H1 (cell line): Measurements from ENCODE around the gene CCL17. TPM values are rescaled to one million over a fixed set of nuclear protein-coding genes. Genes with fewer than 3 reads are reported as not detected.

ENCODE experiments used
- CTCF ChIA-PET: fragments of 300-600 bp; sonication (Branson Sonifier 250); formaldehyde crosslinking; loops from one replicate; lab custom pipeline; 2021; ENCODE audit not compliant: partially characterized antibody; lab: Charles Lee
- POLR2A ChIA-PET: fragments of 300-600 bp; sonication (Branson Sonifier 250); formaldehyde crosslinking; loops from one replicate; lab custom pipeline; 2021; ENCODE audit warnings: inconsistent platforms; ENCODE audit not compliant: partially characterized antibody; lab: Charles Lee
- DNase-seq, 2 experiments: peaks; one replicate each; pipeline versions ENCODE4 v3.0.0 to v3.0.0-alpha.2; 2010 to 2022; ENCODE audit warnings: low spot score in 2 of 2, low read depth in 1 of 2, mixed read lengths in 1 of 2
- FAIRE-seq: peaks from 2 replicates; lab custom pipeline; 2011; peaks lifted over from hg19 to GRCh38; lab: Jason Lieb, UNC
- H2AFZ ChIP-seq: 2 replicates; pipeline ENCODE4 v1.8.1; 2012; ENCODE audit warnings: low read length, inconsistent platforms
- H2AK5ac ChIP-seq: 2 replicates; pipeline ENCODE4 v1.6.1; 2013; ENCODE audit warnings: low read depth, low read length
- H2BK120ac ChIP-seq: replicated peaks from 2 replicates; pipeline ENCODE3; 2013; ENCODE audit warnings: low read depth, low read length, inconsistent platforms
- H2BK12ac ChIP-seq: 2 replicates; pipeline ENCODE4 v1.6.1; 2013; ENCODE audit warnings: low read depth, low read length
- H2BK15ac ChIP-seq: 2 replicates; pipeline ENCODE4 v1.6.1; 2013; ENCODE audit warnings: low read length
- H2BK20ac ChIP-seq: 2 replicates; pipeline ENCODE4 v1.6.1; 2013; ENCODE audit warnings: low read length
- H2BK5ac ChIP-seq: 2 replicates; pipeline ENCODE4 v1.6.1; 2013; ENCODE audit warnings: low read depth, low read length
- H3K14ac ChIP-seq: 2 replicates; pipeline ENCODE4 v1.6.1; 2013; ENCODE audit warnings: inconsistent platforms; ENCODE audit not compliant: insufficient read length
- H3K18ac ChIP-seq: 2 replicates; pipeline ENCODE4 v1.6.1; 2013; ENCODE audit warnings: low read length; ENCODE audit errors: extremely low read depth
- H3K23ac ChIP-seq: 2 replicates; pipeline ENCODE4 v1.6.1; 2013; ENCODE audit warnings: inconsistent platforms; ENCODE audit not compliant: insufficient read length
- H3K23me2 ChIP-seq: 2 replicates; pipeline ENCODE4 v1.6.1; 2013; ENCODE audit warnings: low read depth, low read length
- H3K27ac ChIP-seq: 2 replicates; pipeline ENCODE4 v1.6.1; 2011; ENCODE audit warnings: low read depth, low read length, inconsistent platforms
- H3K27me3 ChIP-seq, 4 experiments: replicated peaks in 1 of 4; 1 replicate in 1 of 4; 2 replicates in 3 of 4; pipeline versions ENCODE4 v1.6.1 to v1.8.1; 2011 to 2013; ENCODE audit warnings: low read length in 3 of 4, mild to moderate bottlenecking in 3 of 4, inconsistent platforms in 2 of 4, mixed read lengths in 2 of 4, moderate library complexity in 1 of 4; ENCODE audit not compliant: control insufficient read depth in 3 of 4, insufficient read depth in 3 of 4; ENCODE audit errors: extremely low read depth in 1 of 4
- H3K36me3 ChIP-seq, 4 experiments: 2 replicates each; pipeline versions ENCODE4 v1.6.1 to v1.8.1; 2011 to 2013; ENCODE audit warnings: mild to moderate bottlenecking in 4 of 4, low read length in 3 of 4, moderate library complexity in 2 of 4, control low read depth in 1 of 4, inconsistent platforms in 1 of 4; ENCODE audit not compliant: insufficient read depth in 4 of 4, control insufficient read depth in 2 of 4
- H3K4ac ChIP-seq: replicated peaks from 2 replicates; pipeline ENCODE3; 2013; ENCODE audit warnings: low read length, low read depth, mixed read lengths, inconsistent platforms; ENCODE audit not compliant: insufficient read length
- H3K4me1 ChIP-seq, 4 experiments: replicated peaks in 1 of 4; 1 replicate in 1 of 4; 2 replicates in 3 of 4; pipeline versions ENCODE4 v1.6.1 to v1.8.1; 2011 to 2013; ENCODE audit warnings: low read length in 3 of 4, inconsistent platforms in 2 of 4, mixed read lengths in 1 of 4; ENCODE audit not compliant: insufficient read depth in 4 of 4, control insufficient read depth in 3 of 4
- H3K4me2 ChIP-seq, 2 experiments: 2 replicates each; pipeline versions ENCODE4 v1.6.1 to v1.8.1; 2011 to 2013; ENCODE audit warnings: low read depth in 2 of 2, low read length in 2 of 2, control low read depth in 1 of 2, inconsistent platforms in 1 of 2, mild to moderate bottlenecking in 1 of 2; ENCODE audit not compliant: insufficient read depth in 1 of 2
- H3K4me3 ChIP-seq, 4 experiments: fragments of 200-600, 300-600 bp in 1 of 4; sonication (generic), shearing (Covaris generic), sonication (Bioruptor Twin) in 1 of 4; 2 replicates each; pipeline versions ENCODE4 v1.5.1 to v1.8.1; 2011 to 2016; ENCODE audit warnings: low read length in 4 of 4, low read depth in 3 of 4, control low read depth in 2 of 4, inconsistent platforms in 2 of 4, mild to moderate bottlenecking in 2 of 4, mixed read lengths in 1 of 4, moderate library complexity in 1 of 4; ENCODE audit not compliant: insufficient read depth in 2 of 4; ENCODE audit errors: extremely low read depth in 1 of 4
- H3K56ac ChIP-seq: replicated peaks from 2 replicates; pipeline ENCODE3; 2013; ENCODE audit warnings: low read depth, mild to moderate bottlenecking, mixed read lengths, low read length, inconsistent platforms; ENCODE audit not compliant: insufficient read length
- H3K79me1 ChIP-seq: 2 replicates; pipeline ENCODE4 v1.6.1; 2013; ENCODE audit warnings: low read depth, low read length, control low read depth
- H3K79me2 ChIP-seq, 2 experiments: 2 replicates each; pipeline versions ENCODE4 v1.6.1 to v1.8.1; 2012 to 2013; ENCODE audit warnings: low read length in 2 of 2, mild to moderate bottlenecking in 2 of 2, inconsistent platforms in 1 of 2; ENCODE audit not compliant: insufficient read depth in 2 of 2, control insufficient read depth in 1 of 2
- H3K9ac ChIP-seq, 4 experiments: replicated peaks in 1 of 4; 1 replicate in 1 of 4; 2 replicates in 3 of 4; pipeline versions ENCODE4 v1.6.1 to v1.8.1; 2011 to 2013; ENCODE audit warnings: low read depth in 3 of 4, low read length in 3 of 4, control low read depth in 2 of 4, mild to moderate bottlenecking in 2 of 4, moderate library complexity in 2 of 4, inconsistent platforms in 1 of 4; ENCODE audit errors: extremely low read depth in 1 of 4
- H3K9me3 ChIP-seq, 2 experiments: 2 replicates each; pipeline versions ENCODE4 v1.6.1 to v1.8.1; 2012 to 2013; ENCODE audit warnings: mild to moderate bottlenecking in 2 of 2, moderate library complexity in 2 of 2, control low read depth in 1 of 2, inconsistent platforms in 1 of 2, low read depth in 1 of 2, low read length in 1 of 2, mixed read lengths in 1 of 2; ENCODE audit not compliant: insufficient read depth in 2 of 2
- H4K20me1 ChIP-seq, 2 experiments: replicated peaks in 1 of 2; 2 replicates each; pipeline versions ENCODE3 to v1.8.1; 2011 to 2013; ENCODE audit warnings: inconsistent platforms in 2 of 2, low read length in 2 of 2, mild to moderate bottlenecking in 1 of 2; ENCODE audit not compliant: insufficient read depth in 2 of 2, control insufficient read depth in 1 of 2
- H4K5ac ChIP-seq: 2 replicates; pipeline ENCODE4 v1.6.1; 2013; ENCODE audit warnings: low read length, low read depth, mixed read lengths, inconsistent platforms; ENCODE audit not compliant: insufficient read length
- H4K8ac ChIP-seq: 2 replicates; pipeline ENCODE4 v1.8.0; 2013; ENCODE audit warnings: mild to moderate bottlenecking, moderate library complexity, low read length, inconsistent platforms; ENCODE audit not compliant: insufficient read depth; ENCODE audit errors: extremely low read depth
- H4K91ac ChIP-seq: replicated peaks from 2 replicates; pipeline ENCODE3; 2013; ENCODE audit warnings: low read length, mixed read lengths, inconsistent platforms; ENCODE audit not compliant: insufficient read length
- BRCA1 ChIP-seq: IDR thresholded peaks from 2 replicates; pipeline ENCODE4 v1.6.1; 2012; ENCODE audit warnings: low read depth, low read length, improper control_type of control experiment
- CEBPB ChIP-seq: IDR thresholded peaks from 2 replicates; pipeline ENCODE4 v1.6.1; 2012; ENCODE audit warnings: low read depth, low read length
- CREB1 ChIP-seq: IDR thresholded peaks from 2 replicates; pipeline ENCODE4 v1.6.1; 2012; ENCODE audit warnings: inconsistent platforms
- EGR1 ChIP-seq: IDR thresholded peaks from 2 replicates; pipeline ENCODE4 v1.6.1; 2011; ENCODE audit warnings: low read depth, low read length, borderline replicate concordance
- EP300 ChIP-seq, 2 experiments: IDR thresholded peaks; 1 replicate in 1 of 2; 2 replicates in 1 of 2; pipeline ENCODE4 v1.6.1; 2011 to 2012; ENCODE audit warnings: low read depth in 2 of 2, low read length in 2 of 2, mild to moderate bottlenecking in 2 of 2, borderline replicate concordance in 1 of 2, inconsistent platforms in 1 of 2, moderate library complexity in 1 of 2
- KDM4A ChIP-seq: IDR thresholded peaks from one replicate; pipeline ENCODE4 v1.7.1; 2012; ENCODE audit warnings: low read depth, mild to moderate bottlenecking, moderate library complexity, low read length, inconsistent platforms; ENCODE audit not compliant: severe bottlenecking
- NRF1 ChIP-seq: IDR thresholded peaks from 2 replicates; pipeline ENCODE4 v1.6.1; 2011; ENCODE audit warnings: mild to moderate bottlenecking, low read depth, low read length, improper control_type of control experiment
- RFX5 ChIP-seq: IDR thresholded peaks from 2 replicates; pipeline ENCODE4 v1.6.1; 2011; ENCODE audit warnings: low read depth, low read length, improper control_type of control experiment, borderline replicate concordance
- RNF2 ChIP-seq: fragments of 200-900, 300-1000 bp; sonication (generic); IDR thresholded peaks from 2 replicates; pipeline ENCODE4 v1.7.1; 2016; ENCODE audit warnings: borderline replicate concordance, low read depth, mild to moderate bottlenecking, antibody characterized with exemption, low read length; ENCODE audit not compliant: poor library complexity, severe bottlenecking; ENCODE audit errors: missing control alignments
- SIX5 ChIP-seq: IDR thresholded peaks from 2 replicates; pipeline ENCODE4 v1.6.1; 2011; ENCODE audit warnings: mild to moderate bottlenecking, low read depth, low read length
- WGBS, 2 experiments: shearing (Covaris generic) in 1 of 2; methylation state at CpG; one replicate each; pipeline versions ENCODE4 v1.1.6 to v1.1.7; 2013 to 2015; ENCODE audit warnings: low lambda C conversion rate in 2 of 2, mixed read lengths in 2 of 2, inconsistent platforms in 1 of 2, low coverage in 1 of 2, missing lambda C conversion rate in 1 of 2; ENCODE audit not compliant: insufficient replicate concordance in 2 of 2, insufficient coverage in 1 of 2, insufficient read length in 1 of 2; ENCODE audit errors: extremely low coverage in 1 of 2, missing lambda C conversion rate in 1 of 2; 5-methylcytosine and 5-hydroxymethylcytosine counted together
- polyA plus RNA-seq, 7 experiments: library from polyadenylated mRNA; depleted of rRNA in 3 of 7; stranded (reverse) in 5 of 7; unstranded in 2 of 7; fragments of >200 nt in 5 of 7; fragments of 200-250 nt in 2 of 7; gene quantifications; 1 replicate in 5 of 7; 2 replicates in 1 of 7; 4 replicates in 1 of 7; pipeline versions ENCODE4 v1.2.1 to v1.2.3, GENCODE V29; 2011 to 2013; ENCODE audit warnings: missing spikeins in 2 of 7, mixed read lengths in 2 of 7
- total RNA-seq: library from RNA; stranded (reverse); fragmentation: NEBNext Ultra II Directional; extraction: Animal tissue kit (Norgen Biotek cat#: 25700); gene quantifications from 2 replicates; pipeline ENCODE4 v1.2.1, GENCODE V29; 2021

The CCL17 gene
- total and polyA plus RNA-seq, 2 of the 8 experiments (the other 6 are each of a cell fraction or from before 2014, with no cell fraction given) = not detected

GRCh38 chr16:57405097-57405496, 530 bp downstream of the CCL17 start:
- CTCF ChIA-PET = interaction anchor here (0.9 to 4.3 kb wide), 10 partner anchors 9 to 160 kb away, joined by 3 to 39 read pairs (median 3); partner anchors contain the start of gene ARL2BP
- 95% methylated on average over 3 of the region's 3 CpGs; no CpG with 5 or more reads in 1 of the 2 experiments for WGBS, 2 experiments
- TF ChIP-seq EP300 (IDR thresholded peaks at IDR 0.05; ENCODE audit: borderline replicate concordance in 1 of 2, low read depth in 2 of 2, low read length in 2 of 2) (no peak), BRCA1 (no peak), RFX5 (no peak), CEBPB (no peak), KDM4A (no peak), SIX5 (no peak), NRF1 (no peak), CREB1 (no peak), RNF2 (no peak), EGR1 (no peak)

More at GRCh38 chr16:57405097-57405496, 530 bp downstream of the CCL17 start:
- H2AFZ ChIP-seq = no peak overlapping the region
- no peak overlapping the region for H3K9ac ChIP-seq
- H4K91ac ChIP-seq = no peak overlapping the region
- H3K18ac ChIP-seq = no peak overlapping the region
- no peak overlapping the region for H2BK15ac ChIP-seq
- H3K4me2 ChIP-seq = no peak overlapping the region
- H2BK5ac ChIP-seq = no peak overlapping the region
- POLR2A ChIA-PET = interaction anchor here (1.8 kb wide), 1 partner anchor 12 kb away, joined by 10 read pairs; no protein-coding TSS in a partner anchor
- no peak overlapping the region for H2BK20ac ChIP-seq
- no peak overlapping the region for H3K27ac ChIP-seq
- DNase-seq = no peak
- no peak overlapping the region for H2AK5ac ChIP-seq
- no peaks in the 10 kb centered on the region for H3K36me3 ChIP-seq
- no peaks in the 10 kb centered on the region for H3K79me2 ChIP-seq
- H4K8ac ChIP-seq = no peak overlapping the region
- H3K56ac ChIP-seq = no peak overlapping the region
- no peak overlapping the region for H3K14ac ChIP-seq
- H2BK12ac ChIP-seq = no peak overlapping the region
- no peaks in the 10 kb centered on the region for H3K4me1 ChIP-seq
- H3K4me3 ChIP-seq = no peak overlapping the region
- no peak overlapping the region for H3K23ac ChIP-seq
- no peaks in the 10 kb centered on the region for H3K79me1 ChIP-seq
- H3K23me2 ChIP-seq = peaks cover 9% of the 10 kb centered on the region; the same call in 1 of the 2 replicates
- no peak overlapping the region for H2BK120ac ChIP-seq
- no peaks in the 10 kb centered on the region; a peak in 1 of 4 replicates for H3K9me3 ChIP-seq
- FAIRE-seq = no peak
- no peak overlapping the region for H3K4ac ChIP-seq
- H3K27me3 ChIP-seq = no peaks in the 10 kb centered on the region
- H4K5ac ChIP-seq = no peak overlapping the region
- H4K20me1 ChIP-seq = peaks cover 0 to 4% of the 10 kb centered on the region in 2 experiments
